Lung (tissue), 12 donors: ENCODE results near the gene MYH3. TPM values are rescaled to one million over a fixed set of nuclear protein-coding genes. Genes with fewer than 3 reads are reported as not detected.
"Not testable (repeated sequence)": the region's sequence is repeated elsewhere in the genome, so short reads cannot be mapped to it uniquely, and the experiment has no call there.

Source experiments
- ATAC-seq: fragments of 200-7000 bp; cut with Tn5 transposase; one replicate; pipeline ENCODE4 v1.9.1; 2020; ENCODE audit warnings: moderate number of reproducible peaks; ENCODE audit not compliant: insufficient read depth, low FRiP score
- DNase-seq, 3 donors: peaks; one replicate each; pipeline ENCODE4 v3.0.0-alpha.2; 2013 to 2017
- H3K27ac ChIP-seq, 2 donors: one replicate each; pipeline ENCODE4 v1.5.1; 2013; ENCODE audit warnings: mild to moderate bottlenecking in 2 of 2, moderate library complexity in 2 of 2, control low read depth in 1 of 2, inconsistent platforms in 1 of 2, low read depth in 1 of 2, low read length in 1 of 2
- H3K27me3 ChIP-seq, 3 donors: one replicate each; pipeline ENCODE4 v1.5.1; 2013; ENCODE audit warnings: low read length in 2 of 3; ENCODE audit not compliant: control insufficient read depth in 3 of 3, insufficient read depth in 3 of 3
- H3K36me3 ChIP-seq, 4 donors: one replicate each; pipeline ENCODE4 v1.5.1; 2013; ENCODE audit warnings: low read length in 4 of 4, mild to moderate bottlenecking in 1 of 4, moderate library complexity in 1 of 4; ENCODE audit not compliant: control insufficient read depth in 4 of 4, insufficient read depth in 4 of 4
- H3K4me1 ChIP-seq, 5 donors: one replicate each; pipeline ENCODE4 v1.5.1; 2013; ENCODE audit warnings: low read length in 5 of 5, mild to moderate bottlenecking in 2 of 5, moderate library complexity in 1 of 5; ENCODE audit not compliant: control insufficient read depth in 5 of 5, insufficient read depth in 5 of 5
- H3K4me3 ChIP-seq: one replicate; pipeline ENCODE4 v1.5.1; 2013; ENCODE audit warnings: mild to moderate bottlenecking, control low read depth, moderate library complexity
- H3K9ac ChIP-seq, 2 donors: one replicate each; pipeline ENCODE4 v1.5.1; 2013; ENCODE audit warnings: low read length in 2 of 2, control low read depth in 1 of 2; ENCODE audit not compliant: insufficient read depth in 1 of 2
- H3K9me3 ChIP-seq, 4 donors: one replicate each; pipeline ENCODE4 v1.5.1; 2013; ENCODE audit warnings: low read length in 3 of 4, mild to moderate bottlenecking in 1 of 4, moderate library complexity in 1 of 4; ENCODE audit not compliant: control insufficient read depth in 4 of 4, insufficient read depth in 3 of 4
- WGBS, 2 donors: extraction: QIAGEN DNeasy Blood & Tissue Kit; methylation state at CpG; one replicate each; pipeline ENCODE4 v1.1.7; 2013; 5-methylcytosine and 5-hydroxymethylcytosine counted together
- polyA plus RNA-seq, 2 donors: library from polyadenylated mRNA; stranded (reverse); fragments of 200-250 nt; gene quantifications; one replicate each; pipeline ENCODE4 v1.2.1, GENCODE V29; 2013
- total RNA-seq, 2 donors: library from RNA; depleted of rRNA in 1 of 2; stranded (reverse); fragments of >200 nt in 1 of 2; gene quantifications; one replicate each; pipeline ENCODE4 v1.2.1, GENCODE V29; 2014 to 2021
- TF ChIP-seq, protein P1 (sequence below): IDR thresholded peaks from 2 replicates; pipeline ENCODE4 v1.5.1; 2012; ENCODE audit warnings: mild to moderate bottlenecking; ENCODE audit errors: control extremely low read depth, extremely low read depth
- donor health status: control.
- donor health status: control.
- donor health status: Bipolar disorder and iron deficiency.
- donor health status: healthy.
- donor health status: DM: yes; HTN: yes; CAD: no.

The MYH3 gene
- total and polyA plus RNA-seq, 4 donors, result 1.0 to 2.8 (median 1.7) TPM

GRCh38 chr17:10699856-10700255 is 42.7 kb upstream of the MYH3 start:
- Histone ChIP-seq H3K4me1 (peaks cover 4 to 15% (median 8%) of the 10 kb centered on the region in 5 donors), H3K9me3 (no peaks in the 10 kb centered on the region), H3K27me3 (no peaks in the 10 kb centered on the region), H3K27ac (no peak overlapping the region), H3K9ac (no peak overlapping the region), H3K4me3 (no peak overlapping the region), H3K36me3 (peaks cover 3 to 8% (median 6%) of the 10 kb centered on the region in 4 donors)
- TF ChIP-seq, protein P1, sequence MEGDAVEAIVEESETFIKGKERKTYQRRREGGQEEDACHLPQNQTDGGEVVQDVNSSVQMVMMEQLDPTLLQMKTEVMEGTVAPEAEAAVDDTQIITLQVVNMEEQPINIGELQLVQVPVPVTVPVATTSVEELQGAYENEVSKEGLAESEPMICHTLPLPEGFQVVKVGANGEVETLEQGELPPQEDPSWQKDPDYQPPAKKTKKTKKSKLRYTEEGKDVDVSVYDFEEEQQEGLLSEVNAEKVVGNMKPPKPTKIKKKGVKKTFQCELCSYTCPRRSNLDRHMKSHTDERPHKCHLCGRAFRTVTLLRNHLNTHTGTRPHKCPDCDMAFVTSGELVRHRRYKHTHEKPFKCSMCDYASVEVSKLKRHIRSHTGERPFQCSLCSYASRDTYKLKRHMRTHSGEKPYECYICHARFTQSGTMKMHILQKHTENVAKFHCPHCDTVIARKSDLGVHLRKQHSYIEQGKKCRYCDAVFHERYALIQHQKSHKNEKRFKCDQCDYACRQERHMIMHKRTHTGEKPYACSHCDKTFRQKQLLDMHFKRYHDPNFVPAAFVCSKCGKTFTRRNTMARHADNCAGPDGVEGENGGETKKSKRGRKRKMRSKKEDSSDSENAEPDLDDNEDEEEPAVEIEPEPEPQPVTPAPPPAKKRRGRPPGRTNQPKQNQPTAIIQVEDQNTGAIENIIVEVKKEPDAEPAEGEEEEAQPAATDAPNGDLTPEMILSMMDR, result no peak
- DNase-seq (no peak), ATAC-seq (no peak)
- WGBS, 2 donors, result 38 to 58% methylated on average over 1 of the region's 1 CpG

DNA sequence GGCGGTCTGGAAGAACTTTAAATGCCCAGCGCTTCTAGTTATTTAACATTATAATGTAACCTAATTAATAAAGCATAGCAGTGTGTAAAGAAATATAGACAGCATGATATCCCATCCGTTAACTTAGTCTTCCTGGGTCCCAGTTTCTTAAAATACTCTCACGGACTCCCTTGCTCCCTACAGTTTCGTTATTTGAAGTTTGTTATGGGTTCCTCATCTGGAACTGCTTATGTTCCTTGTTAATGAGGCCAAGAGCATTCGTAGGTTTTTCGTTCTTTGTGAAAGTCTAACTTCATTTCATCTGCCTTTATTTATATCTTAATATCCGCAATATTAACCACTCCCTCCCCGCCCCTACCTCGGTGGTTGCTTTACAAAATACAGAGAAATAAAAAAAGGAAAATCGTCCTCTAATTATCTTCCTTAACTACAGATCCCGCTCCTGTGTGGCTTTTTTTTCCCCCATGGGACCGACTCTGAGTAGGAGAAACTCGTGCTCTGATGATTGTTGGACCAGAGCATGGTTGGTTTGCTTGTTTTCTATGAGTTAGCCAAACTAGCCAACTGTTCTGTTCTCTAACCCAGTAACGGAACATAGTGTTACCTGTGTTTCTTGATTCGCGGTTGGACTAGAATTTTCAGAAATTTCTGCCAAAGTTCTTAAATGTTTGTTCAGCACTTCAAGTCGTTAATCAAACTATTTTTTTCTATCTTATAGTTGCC is 41.1 kb upstream of the MYH3 start:
- TF ChIP-seq, protein P1, result no peak
- Histone ChIP-seq H3K4me1 (peaks cover 4 to 15% (median 8%) of the 10 kb centered on the region in 5 donors), H3K27me3 (no peaks in the 10 kb centered on the region), H3K9me3 (no peaks in the 10 kb centered on the region), H3K36me3 (peaks cover 3 to 12% (median 10%) of the 10 kb centered on the region in 4 donors), H3K4me3 (peak overlapping the region; percentile 90), H3K27ac (peak overlapping the region in 1 of 2 donors; percentile 98), H3K9ac (peak overlapping the region; percentile 72 to 76)
- 7 to 15% methylated on average over 18 of the region's 18 CpGs for WGBS, 2 donors
- peak in 2 of 3 donors; percentile 39 to 41 for DNase-seq
- ATAC-seq, result no peak

GRCh38 chr17:10697092-10698081 is 40.3 kb upstream of the MYH3 start, which contains the start of the genes ADPRM and SCO1:
Gene ADPRM, plus strand, starts transcription at chr17:10697594. Its CDS starts 7,333 bp downstream, at chr17:10704927.
Gene SCO1, minus strand, starts transcription at chr17:10697533. Its CDS starts 26 bp downstream, at chr17:10697507.
- H3K4me3 ChIP-seq, result peak within 1 kb of the TSS; percentile 90
- peaks cover 3 to 13% (median 10%) of the 10 kb centered on the region in 4 donors for H3K36me3 ChIP-seq
- DNase-seq (peak; percentile 95 to 98 (median 97)), ATAC-seq (peak; percentile 98)
- peaks cover 3 to 15% (median 8%) of the 10 kb centered on the region in 5 donors for H3K4me1 ChIP-seq
- H3K9me3 ChIP-seq, result no peaks in the 10 kb centered on the region
- TF ChIP-seq, protein P1, result peak; percentile 44
- H3K27ac ChIP-seq, result peak within 1 kb of the TSS; percentile 98
- WGBS, 2 donors, result 0% methylated on average over 71 to 84 of the region's 84 CpGs
- no peaks in the 10 kb centered on the region for H3K27me3 ChIP-seq
- H3K9ac ChIP-seq, result peak within 1 kb of the TSS; percentile 72 to 76

DNA sequence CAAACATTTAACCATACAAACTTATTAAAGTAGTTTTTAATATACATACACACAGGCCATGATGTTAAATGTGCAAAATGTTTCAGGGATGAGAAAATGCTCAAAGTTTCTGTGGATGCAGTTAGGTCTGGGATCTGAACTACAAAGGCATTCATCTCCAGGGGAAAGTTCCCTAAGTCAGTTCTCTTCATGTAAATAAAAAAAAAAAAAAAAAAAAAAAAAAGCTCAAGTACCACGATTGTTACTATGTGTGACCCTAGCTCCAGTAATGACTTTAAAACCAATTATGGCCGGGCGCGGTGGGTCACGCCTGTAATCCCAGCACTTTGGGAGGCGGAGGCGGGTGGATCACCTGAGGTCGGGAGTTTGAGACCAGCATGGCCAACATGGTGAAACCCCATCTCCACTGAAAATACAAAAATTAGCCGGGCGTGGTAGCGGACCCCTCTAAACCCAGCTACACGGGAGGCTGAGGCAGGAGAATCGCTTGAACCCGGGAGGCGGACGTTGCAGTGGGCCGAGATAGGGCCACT is 38.8 kb upstream of the MYH3 start:
- H3K9ac ChIP-seq, H3K27me3 ChIP-seq, DNase-seq, H3K9me3 ChIP-seq, H3K4me3 ChIP-seq, H3K27ac ChIP-seq, ATAC-seq: not testable (repeated sequence)
- Histone ChIP-seq H3K4me1 (peaks cover 3 to 15% (median 8%) of the 10 kb centered on the region in 5 donors), H3K36me3 (peaks cover 6 to 23% (median 12%) of the 10 kb centered on the region in 4 donors)
- WGBS, 2 donors, result 90 to 92% methylated on average over 17 of the region's 17 CpGs
